Effector CD8-positive, alpha-beta T cell (primary cell): ENCODE data around the gene C17orf100.
"Not testable (repeated sequence)": the region's sequence is repeated elsewhere in the genome, so short reads cannot be mapped to it uniquely, and the experiment has no call there.

ENCODE experiments used
- DNase-seq: peaks from one replicate; lab custom pipeline; 2025; lab: John Stamatoyannopoulos, UW

Gene C17orf100

GRCh38 chr17:6691958-6692357 lies 40.4 kb downstream of the C17orf100 start:
- not testable (repeated sequence) for DNase-seq

GRCh38 chr17:6695051-6695450 lies 43.5 kb downstream of the C17orf100 start:
- DNase-seq = no peak

- no peak for DNase-seq
These were observed 44.0 kb downstream of the C17orf100 start for GRCh38 chr17:6695565-6695964.

- no peak for DNase-seq
These were observed 45.3 kb downstream of the C17orf100 start for GRCh38 chr17:6696906-6697305.

- no peak for DNase-seq
These were observed 46.4 kb downstream of the C17orf100 start for GRCh38 chr17:6698004-6698403.

- no peak for DNase-seq
These were observed 48.7 kb downstream of the C17orf100 start for GRCh38 chr17:6699997-6700947.

- DNase-seq = no peak
These were observed 49.4 kb downstream of the C17orf100 start for GRCh38 chr17:6700948-6701307.

- no peak for DNase-seq
These were observed 50.2 kb downstream of the C17orf100 start for GRCh38 chr17:6701719-6702118.

GRCh38 chr17:6702567-6703215 lies 51.1 kb downstream of the C17orf100 start:
- no peak for DNase-seq
